RPMI7951 (cell line): Measurements from ENCODE around the gene STAP1. TPM values are rescaled to one million over a fixed set of nuclear protein-coding genes. Genes with fewer than 3 reads are reported as not detected.
"Not testable (repeated sequence)": the region's sequence is repeated elsewhere in the genome, so short reads cannot be mapped to it uniquely, and the experiment has no call there.

Experiments used
- DNase-seq: peaks from one replicate; pipeline ENCODE4 v3.0.0-alpha.2; 2012; ENCODE audit warnings: low read depth
- total RNA-seq: library from RNA; depleted of rRNA; stranded (reverse); fragments of >200 nt; shearing (Covaris generic); gene quantifications from 2 replicates; pipeline ENCODE4 v1.2.3, GENCODE V29; 2014; rRNA removed

Gene STAP1
- total RNA-seq = not detected in 2 replicates

GRCh38 chr4:67558493-67558892, at the start of gene STAP1:
Gene STAP1 (plus strand): TSS chr4:67558727. CDS start chr4:67558810, 83 bp downstream.
- no peak for DNase-seq

- DNase-seq = no peak
Measured at GRCh38 chr4:67512501-67512900, 46.0 kb upstream of the STAP1 start.

GRCh38 chr4:67520141-67520540, 38.4 kb upstream of the STAP1 start:
- no peak for DNase-seq

GRCh38 chr4:67521506-67521905, 37.0 kb upstream of the STAP1 start:
- no peak for DNase-seq

GRCh38 chr4:67522230-67522629, 36.3 kb upstream of the STAP1 start:
- no peak for DNase-seq

GRCh38 chr4:67522851-67523671, 35.5 kb upstream of the STAP1 start:
- DNase-seq = peak; percentile 28

- DNase-seq = not testable (repeated sequence)
Measured at GRCh38 chr4:67524140-67524539, 34.4 kb upstream of the STAP1 start.

GRCh38 chr4:67531379-67531962, 27.1 kb upstream of the STAP1 start:
- DNase-seq = no peak

- DNase-seq = not testable (repeated sequence)
Measured at GRCh38 chr4:67532397-67532796, 26.1 kb upstream of the STAP1 start.

- no peak for DNase-seq
Measured at GRCh38 chr4:67533112-67533511, 25.4 kb upstream of the STAP1 start.

- DNase-seq = no peak
Measured at GRCh38 chr4:67535280-67535840, 23.2 kb upstream of the STAP1 start.

GRCh38 chr4:67539830-67540229, 18.7 kb upstream of the STAP1 start:
- no peak for DNase-seq

GRCh38 chr4:67542076-67542475, 16.5 kb upstream of the STAP1 start:
- no peak for DNase-seq

- peak; percentile 96 for DNase-seq
Measured at GRCh38 chr4:67545199-67546003, 13.1 kb upstream of the STAP1 start, which contains the start of gene CENPC. Gene CENPC (minus strand): TSS chr4:67545503. CDS start chr4:67545355, 148 bp downstream.

GRCh38 chr4:67546004-67546356, 12.5 kb upstream of the STAP1 start:
- DNase-seq = peak; percentile 2

- peak; percentile 7 for DNase-seq
Measured at GRCh38 chr4:67546971-67547370, 11.6 kb upstream of the STAP1 start.

GRCh38 chr4:67549123-67549522, 9.4 kb upstream of the STAP1 start:
- DNase-seq = peak; percentile 15

GRCh38 chr4:67550451-67550850, 8.1 kb upstream of the STAP1 start:
- no peak for DNase-seq

- DNase-seq = no peak
Measured at GRCh38 chr4:67550857-67551256, 7.7 kb upstream of the STAP1 start.

GRCh38 chr4:67552146-67552792, 6.3 kb upstream of the STAP1 start:
- not testable (repeated sequence) for DNase-seq

- DNase-seq = no peak
Measured at GRCh38 chr4:67554096-67554495, 4.4 kb upstream of the STAP1 start.

GRCh38 chr4:67555447-67555846, 3.1 kb upstream of the STAP1 start:
- no peak for DNase-seq
